HG03196 (cell line): ENCODE results near the gene DOK1.
A peak's percentile ranks its signal among the peaks of the same experiment; 100 is the strongest.

Source experiments
- ATAC-seq: cut with Tn5 transposase; IDR thresholded peaks from one replicate; pipeline ENCODE4 v1.9.1; 2021; ENCODE audit not compliant: unreplicated experiment

DOK1 gene

DNA sequence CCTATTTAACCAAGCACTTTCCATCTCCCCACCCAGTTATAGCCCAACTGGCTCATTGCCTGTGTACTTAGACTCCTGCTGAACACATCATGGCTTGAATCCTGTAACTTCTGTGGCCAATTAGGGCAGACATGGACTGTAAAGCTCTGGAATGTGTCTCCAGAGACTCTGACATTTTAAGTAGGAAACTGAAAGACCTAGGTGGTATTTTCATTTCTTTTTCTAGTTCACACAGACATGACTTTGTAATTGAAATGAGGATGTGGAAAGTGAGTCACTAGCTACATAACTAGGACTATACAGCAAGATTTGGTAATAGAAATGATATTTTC lies 12.2 kb downstream of the DOK1 start:
- ATAC-seq, result no peak

DNA sequence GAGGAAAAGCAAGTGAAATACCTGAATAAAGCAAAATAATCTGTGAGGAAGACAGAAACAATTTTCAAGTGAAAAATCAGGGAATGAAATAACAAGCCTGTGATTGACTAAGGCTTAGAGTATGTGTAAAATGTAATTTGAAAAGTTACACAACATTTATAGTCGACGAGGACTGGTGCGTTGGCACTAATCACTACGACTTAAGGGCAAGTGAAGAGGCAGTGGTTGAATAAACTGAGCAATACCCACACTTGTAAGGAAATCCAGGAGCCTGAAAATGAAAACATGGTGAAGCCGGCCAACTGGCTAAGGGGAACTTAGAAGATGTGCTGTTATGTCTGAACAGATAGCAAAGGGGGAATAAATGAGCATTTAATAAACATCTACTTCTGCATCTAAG lies 13.4 kb downstream of the DOK1 start:
- no peak for ATAC-seq

DNA sequence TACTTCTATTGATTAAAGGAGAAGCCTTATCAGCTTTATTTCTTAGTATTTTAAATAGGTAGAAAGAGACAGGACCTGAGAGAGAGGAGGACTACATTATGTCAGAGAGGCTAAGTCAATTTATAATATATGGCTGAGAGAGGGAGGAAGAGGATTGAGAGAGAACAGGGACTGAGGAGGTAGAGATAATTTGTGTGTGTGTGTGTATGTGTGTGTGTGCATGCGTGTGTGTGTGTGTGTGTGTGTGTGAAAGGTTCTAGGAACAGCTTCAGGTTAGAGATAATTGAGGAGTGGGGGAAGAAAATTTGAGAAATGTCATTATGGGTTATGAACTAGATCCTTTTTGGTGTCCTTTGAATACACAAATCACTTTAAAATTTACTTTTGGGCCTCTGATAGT lies 15.2 kb downstream of the DOK1 start:
- no peak for ATAC-seq

DNA sequence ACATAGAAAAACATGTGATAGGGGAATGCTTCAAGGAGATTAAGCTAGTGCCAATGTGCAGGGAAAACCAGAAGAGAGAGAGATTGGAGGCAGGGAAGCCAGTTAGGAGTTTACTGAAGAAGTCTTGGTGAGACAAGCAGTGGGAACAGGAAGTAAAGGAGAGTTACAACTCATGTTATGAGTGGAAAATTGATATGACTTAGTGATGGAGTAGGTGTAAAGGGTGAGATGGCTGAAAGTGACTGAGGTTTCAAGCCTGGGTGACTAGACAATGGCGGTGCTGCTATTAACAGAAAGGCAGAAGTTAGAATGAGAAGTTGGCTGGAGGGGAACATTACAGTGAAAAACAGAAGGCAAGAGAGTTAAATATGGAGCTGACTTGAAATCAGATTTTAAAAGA lies 16.5 kb downstream of the DOK1 start:
- peak; percentile 52 for ATAC-seq

DNA sequence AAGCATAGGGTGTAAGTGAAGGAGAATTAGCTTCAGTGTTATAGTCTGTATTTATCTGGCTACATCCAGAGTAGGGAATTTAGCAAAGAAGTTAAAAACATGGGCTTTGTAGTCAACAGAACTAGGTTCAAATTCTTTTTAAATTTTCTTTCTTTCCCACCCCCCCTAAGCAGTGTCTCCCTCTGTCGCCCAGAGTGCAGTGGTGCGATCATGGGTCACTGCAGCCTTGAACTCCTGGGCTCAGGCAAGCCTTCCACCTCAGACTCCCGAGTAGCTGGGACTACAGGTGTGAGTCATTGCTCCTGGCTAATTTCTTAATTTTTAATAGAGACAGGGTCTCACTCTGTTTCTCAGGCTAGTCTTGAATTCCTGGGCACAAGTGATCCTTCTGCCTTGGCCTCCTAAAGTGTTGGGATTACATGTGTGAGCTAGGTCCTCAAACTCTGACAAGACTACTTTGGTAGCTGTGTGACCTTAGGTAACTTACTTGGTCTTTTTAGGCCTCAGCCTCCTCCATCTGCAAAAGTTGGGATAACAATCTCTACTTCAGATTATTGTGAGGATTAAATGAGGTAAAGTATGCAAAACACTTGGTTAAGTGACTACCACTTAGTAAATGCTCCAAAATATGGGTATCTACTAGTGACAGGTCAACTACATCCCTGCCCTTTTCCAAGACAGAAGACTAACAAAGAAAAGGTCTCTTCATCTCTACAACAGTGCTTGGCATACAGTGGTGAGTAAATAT lies 17.8 kb downstream of the DOK1 start:
- ATAC-seq, result no peak

DNA sequence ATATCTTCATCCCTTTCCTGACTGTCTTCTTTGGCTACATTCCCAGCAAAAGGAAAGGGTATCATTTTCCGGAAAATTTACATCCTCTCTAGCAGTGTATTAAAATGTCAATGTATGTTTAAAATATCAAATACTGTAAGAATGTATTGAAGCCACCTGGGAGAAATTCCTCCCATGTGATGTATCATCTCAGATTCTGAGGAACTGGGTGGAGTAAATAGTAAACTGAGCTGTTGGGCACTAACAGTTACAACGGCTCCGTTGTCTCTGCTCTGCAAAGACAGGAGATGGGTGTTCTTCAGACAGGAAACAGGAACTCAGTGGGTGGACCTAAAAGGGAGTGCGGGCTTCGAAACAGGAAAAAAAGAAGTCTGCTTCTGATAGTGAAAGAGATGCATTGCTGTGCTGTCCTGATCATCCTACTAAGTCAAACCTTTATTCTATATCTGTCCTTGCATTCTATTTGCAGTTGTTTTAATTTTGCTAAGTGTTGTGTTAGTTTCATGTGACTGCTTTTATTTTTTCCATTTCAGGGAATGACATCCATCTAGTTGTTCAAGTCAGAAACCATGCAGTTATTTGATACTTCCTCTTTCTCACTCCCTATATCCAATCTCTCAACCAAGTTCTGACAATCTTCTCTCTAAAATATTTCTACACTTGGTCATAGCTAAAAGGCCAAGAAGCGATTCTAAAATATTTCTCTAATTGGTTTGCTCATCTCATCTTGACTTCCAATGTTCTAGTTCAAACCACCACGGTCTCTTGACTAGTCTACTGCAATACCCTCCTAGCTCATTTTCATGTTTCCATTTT lies 19.4 kb downstream of the DOK1 start:
- ATAC-seq, result peak; percentile 42

DNA sequence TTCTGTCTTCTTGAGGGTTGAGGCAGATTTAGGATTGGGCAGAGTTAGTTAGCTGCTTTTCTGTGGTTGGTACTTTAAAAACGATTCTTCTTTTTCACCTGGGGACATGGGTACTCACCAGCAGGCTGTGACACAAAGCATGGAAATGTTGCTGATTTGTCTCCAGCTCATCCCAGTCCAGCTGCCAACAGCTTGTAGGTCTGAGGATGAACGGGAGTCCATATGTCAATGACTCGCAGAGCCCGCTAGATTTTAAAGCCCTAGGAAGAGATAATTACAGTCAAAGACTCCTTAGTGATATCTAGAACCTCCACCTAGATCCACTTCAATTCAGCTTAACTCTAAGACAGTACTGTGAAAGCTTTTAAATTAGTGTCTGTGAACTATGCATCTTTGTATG lies 20.8 kb downstream of the DOK1 start:
- ATAC-seq, result no peak

DNA sequence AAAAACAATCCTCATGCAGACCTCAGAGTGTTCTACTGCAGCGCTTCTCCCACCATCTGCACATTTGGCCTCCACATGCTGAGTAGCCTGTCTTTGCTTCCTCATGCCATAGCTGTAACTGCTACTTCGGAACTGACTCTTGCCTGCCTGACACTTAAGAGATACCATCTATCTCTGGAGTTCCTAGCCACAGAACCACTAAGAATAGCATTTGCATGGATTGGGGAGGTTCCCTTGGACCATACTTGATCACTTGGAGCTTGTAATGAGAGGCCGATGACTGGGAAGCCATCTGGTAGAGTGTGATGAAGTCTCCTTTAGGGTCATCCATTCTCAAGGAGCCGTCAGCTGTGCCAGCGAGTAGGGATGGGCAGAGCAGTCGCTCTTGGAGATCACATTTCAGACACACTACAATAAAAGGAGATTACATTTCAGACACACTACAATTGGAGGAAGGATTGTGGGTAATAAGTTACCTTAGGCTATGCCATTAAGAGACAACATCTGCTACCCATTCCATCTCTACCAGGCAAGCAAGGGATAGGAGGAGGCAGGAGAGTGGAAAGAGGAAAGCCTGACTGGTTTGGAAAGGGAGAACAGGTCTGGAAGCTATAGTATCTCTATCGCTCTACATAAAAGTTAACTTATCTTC lies 21.8 kb downstream of the DOK1 start:
- no peak for ATAC-seq

DNA sequence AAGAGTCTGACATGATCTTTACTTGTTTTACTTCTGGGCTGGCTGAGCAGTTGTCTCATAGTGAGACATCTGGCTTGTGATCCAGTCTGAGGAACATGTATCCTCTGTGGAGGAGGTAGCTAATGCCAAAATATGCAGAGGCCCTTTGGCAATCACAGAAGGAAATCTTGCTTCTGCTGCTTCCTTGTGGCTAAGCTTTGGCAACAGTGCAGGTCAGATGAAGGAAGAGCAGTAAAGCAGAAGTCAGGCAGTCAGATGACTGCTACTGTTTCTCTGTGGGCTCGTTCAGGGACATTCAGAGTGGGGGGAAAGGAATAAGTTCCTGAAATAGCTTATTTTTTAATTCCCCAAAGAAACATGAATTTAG lies 22.3 kb downstream of the DOK1 start:
- no peak for ATAC-seq

DNA sequence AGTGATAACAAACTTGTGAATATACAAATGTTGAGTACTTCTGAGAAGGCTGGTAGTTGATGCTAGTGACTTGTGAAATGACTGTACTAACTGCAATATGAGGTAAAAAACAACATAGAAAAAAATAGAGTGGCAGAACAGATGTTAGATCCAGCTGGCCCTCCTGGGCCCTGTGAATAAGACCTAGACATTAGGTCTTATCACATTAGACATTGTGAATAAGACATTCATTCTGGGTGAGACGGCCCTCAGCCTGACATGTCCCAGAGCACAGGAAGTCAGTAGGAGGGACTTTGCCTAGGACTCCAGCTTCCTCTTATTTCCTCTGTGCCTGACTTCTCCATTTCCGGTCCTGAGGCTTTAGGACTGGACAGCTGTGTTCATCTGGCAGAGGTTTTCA lies 22.9 kb downstream of the DOK1 start:
- ATAC-seq, result no peak

DNA sequence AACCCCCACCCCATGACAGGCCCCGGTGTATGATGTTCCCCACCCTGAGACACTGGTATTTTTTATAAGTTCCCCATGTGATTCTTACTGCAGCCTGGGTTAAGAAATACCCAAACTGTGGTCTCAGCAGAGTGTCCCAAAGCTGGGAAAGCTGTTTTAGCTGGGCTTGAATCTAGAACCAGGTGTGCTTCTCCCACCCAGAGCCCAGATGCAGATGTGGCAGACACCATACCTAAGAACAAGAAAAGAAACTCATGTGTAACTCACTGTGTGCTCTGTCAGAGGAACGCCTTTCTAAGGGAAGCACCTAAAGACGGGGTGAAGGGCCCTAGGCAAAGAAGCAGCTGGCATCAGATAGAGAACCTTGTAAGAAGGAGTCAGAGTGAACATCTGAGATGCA lies 23.9 kb downstream of the DOK1 start:
- ATAC-seq, result no peak

DNA sequence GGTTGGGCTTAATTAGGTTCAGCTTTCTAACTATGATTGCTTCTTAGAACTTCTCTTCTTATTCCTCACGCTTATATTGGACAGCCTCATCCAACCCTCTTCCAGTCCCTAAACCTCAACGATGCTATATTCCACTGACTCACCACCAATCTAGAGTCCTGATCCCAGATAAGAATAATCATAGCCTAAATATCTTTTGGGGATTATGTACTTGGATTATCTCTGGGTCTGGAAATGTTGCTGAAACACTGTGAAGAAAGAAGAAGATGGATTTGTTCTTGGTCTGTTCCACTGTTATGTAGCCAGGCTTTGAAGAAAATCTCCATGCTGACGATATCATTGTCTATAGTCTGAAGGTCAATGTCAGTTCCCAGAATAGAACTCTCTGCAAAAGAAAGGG lies 26.9 kb downstream of the DOK1 start:
- ATAC-seq, result no peak

DNA sequence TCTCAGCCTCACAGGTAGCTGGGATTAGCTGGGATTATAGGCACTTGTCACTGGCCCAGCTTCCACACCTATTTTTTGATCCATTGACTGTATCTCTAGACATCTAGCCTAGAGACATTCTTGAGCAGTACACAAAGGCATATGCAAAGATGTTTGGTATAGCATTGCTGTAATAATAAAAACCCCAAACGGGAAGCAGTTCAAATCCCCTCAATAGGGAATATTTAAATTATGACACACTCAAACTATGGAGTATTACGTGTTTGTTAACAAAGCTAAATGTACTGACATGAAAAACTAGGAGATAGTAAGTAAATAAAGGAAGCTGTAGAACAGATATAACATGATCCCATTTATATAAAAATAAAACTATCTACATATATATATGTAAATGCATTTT lies 27.7 kb downstream of the DOK1 start:
- no peak for ATAC-seq

DNA sequence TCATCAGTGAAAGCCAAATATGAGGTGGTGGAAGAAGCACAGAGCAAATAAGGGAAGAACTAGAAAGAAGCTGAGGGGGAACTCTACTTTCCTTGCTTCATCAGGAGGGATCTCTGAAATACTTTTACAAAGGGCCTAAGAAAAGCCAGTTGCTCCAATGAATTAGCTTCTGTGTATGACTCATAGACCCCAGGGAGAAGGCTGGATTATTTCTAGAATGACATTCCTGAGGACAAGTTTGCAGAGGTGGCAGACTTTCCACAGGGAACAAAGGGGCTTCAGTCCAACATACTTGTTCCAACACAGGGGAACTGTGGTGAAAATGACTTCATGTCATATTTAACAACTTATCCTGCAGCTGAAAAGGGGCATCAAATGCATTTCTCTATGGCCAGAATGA lies 29.0 kb downstream of the DOK1 start:
- ATAC-seq, result no peak

DNA sequence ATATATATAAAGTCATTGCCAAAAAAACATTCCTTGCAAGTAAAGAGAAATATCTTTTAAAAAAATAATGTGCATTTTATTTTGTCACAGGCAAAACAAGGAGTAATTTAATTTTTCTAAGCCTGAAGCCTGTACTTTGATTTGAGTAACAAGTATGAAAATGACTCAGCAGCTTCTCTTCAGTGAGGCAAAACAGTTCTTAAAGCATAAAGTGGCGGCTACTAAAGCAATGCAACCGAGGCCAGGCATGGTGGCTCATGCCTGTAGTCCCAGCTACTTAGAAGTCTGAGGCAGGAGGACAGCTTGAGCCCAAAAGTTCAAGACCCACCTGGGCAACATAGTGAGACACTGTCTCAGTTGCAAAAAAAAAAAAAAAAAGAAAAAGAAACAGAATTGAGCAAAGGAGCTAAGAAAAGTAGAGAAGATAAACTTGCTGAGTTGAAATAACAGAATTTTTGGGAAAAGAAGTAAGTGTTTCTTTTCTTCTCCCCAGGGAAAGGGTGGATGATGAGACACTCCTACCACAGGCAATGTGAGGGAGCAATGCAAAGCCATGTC lies 29.6 kb downstream of the DOK1 start:
- no peak for ATAC-seq

DNA sequence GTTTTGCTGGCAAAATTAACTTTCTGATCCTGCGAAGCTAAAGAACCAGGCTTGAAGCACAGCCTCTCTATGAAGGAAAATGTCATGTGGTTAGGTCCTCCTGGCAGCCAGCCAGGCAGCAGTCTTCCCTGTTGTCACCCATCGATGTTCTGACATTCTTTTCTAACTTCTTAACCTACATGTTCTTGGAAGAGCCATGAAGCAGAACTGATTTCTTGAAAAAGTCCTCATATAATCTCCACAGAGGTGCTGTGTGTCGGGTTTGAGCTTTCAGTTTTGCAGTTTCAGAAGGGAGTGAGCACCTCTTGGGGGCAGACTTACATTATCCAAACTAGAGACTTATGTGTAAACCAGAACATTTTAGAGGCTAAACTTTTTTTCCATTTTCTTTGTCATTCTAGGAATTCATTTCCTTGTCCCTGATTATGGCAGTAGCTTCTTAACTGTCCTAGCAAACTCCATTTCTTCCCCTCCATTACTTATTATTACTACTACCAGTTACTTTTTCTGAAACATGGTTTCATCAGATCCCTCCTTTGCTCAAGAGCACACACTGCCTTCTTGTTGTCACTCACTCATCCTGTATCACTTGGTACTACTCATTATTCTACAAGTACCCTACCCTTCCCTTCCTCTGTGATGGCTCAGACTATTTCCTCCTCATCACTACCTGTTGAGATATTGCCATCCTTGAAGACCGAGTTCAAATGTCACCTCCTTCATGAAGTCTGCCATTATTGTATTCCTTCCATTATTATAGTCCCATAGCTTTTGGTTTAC lies 31.1 kb downstream of the DOK1 start:
- ATAC-seq, result no peak

DNA sequence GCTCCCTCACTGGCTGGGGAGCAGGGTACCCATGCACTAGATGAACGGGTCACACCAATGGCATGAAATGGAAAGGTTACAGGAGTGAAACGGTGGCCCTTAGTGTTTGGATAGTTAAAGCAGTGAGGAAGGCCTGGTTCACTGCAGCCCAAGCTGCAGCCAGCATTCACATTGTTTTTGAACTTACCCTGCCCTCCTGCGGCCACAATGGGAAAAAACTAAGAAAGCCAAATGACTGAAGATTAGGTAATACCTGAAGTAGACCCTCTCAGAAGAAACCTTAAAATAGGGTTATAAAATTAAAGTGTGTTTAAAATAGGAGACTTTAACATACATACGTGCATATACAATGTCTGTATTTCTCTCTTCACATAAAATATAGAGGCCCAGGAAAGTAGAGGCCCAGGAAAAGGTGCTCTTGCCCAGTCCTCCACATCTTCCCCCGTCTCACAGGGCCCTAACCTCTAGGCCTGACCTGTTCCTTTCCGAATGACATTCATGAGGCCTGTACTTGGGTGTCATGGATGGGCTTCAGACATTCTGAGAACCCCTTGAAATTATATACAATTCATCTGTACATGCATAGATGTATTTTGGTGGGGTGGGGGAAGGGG lies 33.3 kb downstream of the DOK1 start:
- ATAC-seq, result peak; percentile 43

DNA sequence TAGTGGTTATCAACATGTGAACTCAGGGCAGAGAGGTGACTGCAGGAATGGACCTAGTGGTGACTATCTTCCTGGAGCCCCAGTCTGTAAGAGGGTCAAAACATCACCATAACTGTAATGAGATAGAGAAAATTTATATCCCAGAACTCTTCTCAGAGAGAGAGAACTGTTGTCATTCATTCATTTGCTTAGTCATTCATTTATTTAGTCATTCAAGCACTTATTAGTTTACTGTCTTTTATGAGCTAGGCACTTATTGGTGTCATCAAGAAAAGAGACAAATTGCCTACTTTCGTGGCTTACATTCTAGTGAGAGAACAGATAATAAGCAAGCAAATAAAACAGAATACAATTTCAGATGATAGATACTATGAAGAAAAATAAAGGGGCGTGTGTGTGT lies 34.1 kb downstream of the DOK1 start:
- ATAC-seq, result no peak

DNA sequence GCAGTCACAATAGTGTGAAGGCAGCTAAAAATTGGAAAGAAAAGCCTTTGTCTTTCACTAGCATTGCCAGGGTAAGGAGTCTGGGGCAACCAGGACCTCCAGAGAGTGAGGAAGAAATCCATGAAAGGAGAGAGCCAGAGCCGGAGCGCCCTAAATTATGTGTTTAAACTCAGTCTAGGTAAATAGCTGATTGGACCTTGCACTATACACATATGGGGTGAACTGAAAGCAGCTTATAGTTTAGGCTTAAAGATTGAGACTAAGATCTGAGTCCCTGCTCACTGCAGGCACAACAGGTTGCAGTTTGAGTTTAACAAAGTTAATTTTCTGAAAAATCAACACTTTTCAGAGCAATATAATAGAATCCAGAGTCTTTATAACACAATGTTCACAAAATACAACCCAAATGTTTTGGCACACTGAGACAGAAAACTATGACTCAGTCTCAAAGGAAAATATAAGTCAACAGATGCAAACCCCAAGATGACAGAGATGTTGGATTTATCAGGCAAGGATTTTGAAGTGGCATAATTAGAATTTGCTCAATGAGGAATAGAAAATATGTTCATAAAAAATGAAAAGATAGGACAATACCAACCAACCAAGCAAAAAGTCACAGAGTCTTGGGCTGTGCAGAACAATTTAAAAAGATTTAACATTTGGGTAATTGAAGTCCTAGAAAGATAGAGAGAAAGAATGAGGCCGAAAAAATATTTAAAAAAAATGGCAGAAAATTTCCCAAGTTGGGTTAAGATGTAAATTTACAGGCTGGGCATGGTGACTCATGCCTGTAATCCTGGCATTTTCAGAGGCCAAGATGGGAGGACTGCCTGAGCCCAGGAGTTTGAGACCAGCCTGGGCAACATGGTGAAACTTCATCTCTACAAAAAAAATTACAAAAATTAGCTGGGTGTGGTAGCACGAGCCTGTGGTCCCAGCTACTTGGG lies 39.6 kb downstream of the DOK1 start:
- no peak for ATAC-seq

DNA sequence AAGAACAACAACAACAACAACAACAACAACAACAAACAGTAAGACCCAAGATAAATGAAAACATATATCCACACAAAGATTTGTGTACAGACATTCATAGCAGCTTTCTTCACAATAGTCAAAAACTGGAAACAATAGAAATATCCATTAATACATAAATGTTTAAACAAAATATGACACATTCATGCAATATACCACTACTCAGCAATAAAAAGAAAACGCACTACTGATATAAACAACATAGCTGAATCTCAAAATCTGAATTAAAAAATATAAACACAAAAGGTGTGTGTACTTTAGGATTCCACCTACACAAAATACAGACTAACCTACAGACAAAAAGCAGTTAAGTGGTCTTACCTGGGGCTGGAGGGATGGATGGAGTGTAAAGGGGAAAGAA lies 42.1 kb downstream of the DOK1 start:
- no peak for ATAC-seq
